Measurements from ENCODE around the gene LRRC17. TPM values are rescaled to one million over a fixed set of nuclear protein-coding genes. Genes with fewer than 3 reads are reported as not detected.

The LRRC17 gene
- total and polyA plus RNA-seq, 2 experiments from 2014 or later: 0.18 to 1.5 TPM

DNA sequence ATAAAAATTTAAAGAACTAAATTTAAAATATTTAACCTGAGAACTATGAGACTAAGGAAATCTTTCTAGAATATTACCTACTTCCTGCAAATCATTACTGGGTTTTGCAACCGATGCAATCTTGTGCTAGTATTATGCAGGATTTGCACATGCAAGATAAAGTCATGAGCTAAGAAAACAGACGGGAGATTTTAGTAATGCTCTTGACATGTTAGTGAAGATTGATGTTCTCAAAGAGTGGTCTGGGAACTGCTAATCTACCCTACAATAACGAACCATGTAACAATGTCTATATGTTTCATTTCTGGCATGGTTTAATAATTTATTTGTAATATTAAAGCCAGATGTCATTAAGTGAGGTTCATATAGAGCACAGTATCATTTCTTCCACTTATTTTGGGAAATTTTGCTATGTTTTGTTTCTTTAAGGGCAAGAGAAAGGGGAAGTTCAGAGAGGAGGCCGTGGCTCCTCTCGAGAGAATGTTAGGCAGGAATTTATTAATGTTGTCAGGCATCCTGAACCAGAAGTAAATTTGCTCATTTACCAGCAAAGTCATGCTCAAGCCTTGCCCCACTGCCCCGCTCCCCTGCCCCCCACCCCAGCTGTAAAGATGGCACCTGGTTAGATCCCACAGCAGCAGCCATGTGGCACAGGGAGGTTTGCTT, 22.8 kb downstream of the LRRC17 start:
- no peaks in the 10 kb centered on the region for H3K36me3 ChIP-seq (ENCODE audit: low read depth)
- H3K9ac ChIP-seq: no peak overlapping the region
- peaks cover 17% of the 10 kb centered on the region for H3K4me1 ChIP-seq (ENCODE audit: insufficient read depth)
- H3F3A ChIP-seq (ENCODE audit: insufficient read depth): peaks cover 19% of the 10 kb centered on the region
- no peak overlapping the region for H2AFZ ChIP-seq
- H3K9me2 ChIP-seq (ENCODE audit: insufficient read depth): no peaks in the 10 kb centered on the region
- H3K27me3 ChIP-seq (replicated peaks; ENCODE audit: insufficient read depth): no peaks in the 10 kb centered on the region
- H3K9me3 ChIP-seq (ENCODE audit: low read depth): no peaks in the 10 kb centered on the region
- H3K27ac ChIP-seq: no peak overlapping the region
- in situ Hi-C loops (cut with MboI): no loop called here
- H3K4me2 ChIP-seq (ENCODE audit: unreplicated experiment): peak overlapping the region; percentile 79
- no peaks in the 10 kb centered on the region for H3K79me2 ChIP-seq (ENCODE audit: insufficient read depth)
- no peak for TF ChIP-seq EZH2 (IDR thresholded peaks at IDR 0.05; ENCODE audit: insufficient read depth, poor library complexity, severe bottlenecking)
- TF ChIP-seq EZH2phosphoT487 (IDR thresholded peaks at IDR 0.05; ENCODE audit: insufficient read depth, low read depth): no peak
- WGBS, 2 experiments (ENCODE audit: low coverage in 1 of 2, low lambda C conversion rate in 2 of 2, missing lambda C conversion rate in 2 of 2): 26 to 29% methylated on average over 6 of the region's 6 CpGs
- no peaks in the 10 kb centered on the region for H4K20me1 ChIP-seq (ENCODE audit: insufficient read depth)
- DNase-seq: no peak
- H3K4me3 ChIP-seq: no peak overlapping the region

DNA sequence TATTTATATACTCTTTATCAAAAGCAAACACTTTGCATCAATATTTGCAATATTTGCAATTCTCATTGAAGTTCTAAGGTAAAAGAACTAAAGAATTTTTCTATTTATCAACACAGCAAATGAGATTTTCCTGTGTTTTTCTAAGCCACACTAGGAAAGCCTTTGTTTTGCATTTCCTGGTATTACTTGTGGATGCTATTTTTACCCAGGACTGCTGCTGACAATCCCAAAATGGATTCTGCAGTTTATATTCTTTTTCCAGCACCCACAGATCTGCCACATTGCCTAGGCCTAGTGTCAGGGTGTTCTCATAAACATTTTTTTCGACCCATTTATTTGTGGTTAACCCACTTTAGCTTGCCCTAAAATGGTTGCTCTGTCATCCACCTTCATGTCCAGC, 25.9 kb downstream of the LRRC17 start:
- no peak for TF ChIP-seq EZH2phosphoT487 (IDR thresholded peaks at IDR 0.05; ENCODE audit: insufficient read depth, low read depth)
- TF ChIP-seq EZH2 (IDR thresholded peaks at IDR 0.05; ENCODE audit: insufficient read depth, poor library complexity, severe bottlenecking): no peak
- no peaks in the 10 kb centered on the region for H3K36me3 ChIP-seq (ENCODE audit: low read depth)
- no peak overlapping the region for H2AFZ ChIP-seq
- peaks cover 9% of the 10 kb centered on the region; the same call in 1 of the 2 replicates for H3F3A ChIP-seq (ENCODE audit: insufficient read depth)
- H3K4me3 ChIP-seq: no peak overlapping the region
- no peak for DNase-seq
- no peaks in the 10 kb centered on the region for H3K79me2 ChIP-seq (ENCODE audit: insufficient read depth)
- no peak overlapping the region for H3K27ac ChIP-seq
- in situ Hi-C loops (cut with MboI): no loop called here
- no peak overlapping the region for H3K9ac ChIP-seq
- no peaks in the 10 kb centered on the region for H3K9me2 ChIP-seq (ENCODE audit: insufficient read depth)
- no peak overlapping the region for H3K4me2 ChIP-seq (ENCODE audit: unreplicated experiment)
- H3K27me3 ChIP-seq (replicated peaks; ENCODE audit: insufficient read depth): no peaks in the 10 kb centered on the region
- H3K4me1 ChIP-seq (ENCODE audit: insufficient read depth): peaks cover 20% of the 10 kb centered on the region
- H3K9me3 ChIP-seq (ENCODE audit: low read depth): no peaks in the 10 kb centered on the region
- 17 to 21% methylated on average over 1 of the region's 1 CpG for WGBS, 2 experiments (ENCODE audit: low coverage in 1 of 2, low lambda C conversion rate in 2 of 2, missing lambda C conversion rate in 2 of 2)
- H4K20me1 ChIP-seq (ENCODE audit: insufficient read depth): no peaks in the 10 kb centered on the region

DNA sequence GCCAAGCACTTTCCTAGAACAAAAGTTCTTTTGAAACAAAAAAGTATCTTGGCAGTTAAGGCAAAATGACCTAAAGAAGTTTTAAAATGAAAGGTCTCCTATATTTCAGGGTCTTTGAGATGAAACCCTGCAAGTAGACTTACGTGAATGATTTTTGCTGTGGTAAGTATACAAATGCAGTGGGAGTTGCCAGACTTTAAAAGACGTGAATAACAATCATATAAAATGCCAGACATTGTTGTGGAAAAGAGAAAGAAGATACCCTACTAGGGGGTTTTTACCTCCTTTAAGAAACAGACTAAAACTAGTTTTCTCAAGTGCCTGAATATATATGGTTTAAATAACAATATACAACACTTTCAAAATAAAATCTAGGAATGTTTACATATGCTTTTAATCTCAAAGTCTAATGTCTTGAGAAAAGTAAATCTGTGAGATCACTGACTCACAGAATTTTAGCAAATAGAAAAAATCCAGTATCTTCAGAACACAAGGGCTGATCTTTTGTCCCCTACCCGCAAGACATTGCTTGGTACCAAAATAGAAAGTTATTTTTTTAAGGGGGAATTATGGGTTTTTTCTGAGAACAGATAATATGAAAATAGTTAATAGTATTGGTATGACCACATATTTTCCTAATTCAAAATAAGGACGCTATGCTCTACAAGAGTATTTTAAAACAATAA, 29.5 kb downstream of the LRRC17 start:
- H3K9me3 ChIP-seq (ENCODE audit: low read depth): no peaks in the 10 kb centered on the region
- peak overlapping the region; percentile 59 for H2AFZ ChIP-seq
- no peak overlapping the region for H3K9ac ChIP-seq
- in situ Hi-C loops (cut with MboI): no loop called here
- H4K20me1 ChIP-seq (ENCODE audit: insufficient read depth): no peaks in the 10 kb centered on the region
- no peak for DNase-seq
- H3K4me3 ChIP-seq: no peak overlapping the region
- 37 to 39% methylated on average over 4 of the region's 4 CpGs for WGBS, 2 experiments (ENCODE audit: low coverage in 1 of 2, low lambda C conversion rate in 2 of 2, missing lambda C conversion rate in 2 of 2)
- H3K4me2 ChIP-seq (ENCODE audit: unreplicated experiment): peak overlapping the region; percentile 1
- no peaks in the 10 kb centered on the region for H3K79me2 ChIP-seq (ENCODE audit: insufficient read depth)
- peaks cover 10% of the 10 kb centered on the region; the same call in 1 of the 2 replicates for H3K4me1 ChIP-seq (ENCODE audit: insufficient read depth)
- H3K27ac ChIP-seq: no peak overlapping the region
- no peaks in the 10 kb centered on the region for H3K36me3 ChIP-seq (ENCODE audit: low read depth)
- H3K9me2 ChIP-seq (ENCODE audit: insufficient read depth): no peaks in the 10 kb centered on the region
- no peaks in the 10 kb centered on the region for H3F3A ChIP-seq (ENCODE audit: insufficient read depth)
- TF ChIP-seq EZH2phosphoT487 (IDR thresholded peaks at IDR 0.05; ENCODE audit: insufficient read depth, low read depth): no peak
- TF ChIP-seq EZH2 (IDR thresholded peaks at IDR 0.05; ENCODE audit: insufficient read depth, poor library complexity, severe bottlenecking): no peak
- no peaks in the 10 kb centered on the region for H3K27me3 ChIP-seq (replicated peaks; ENCODE audit: insufficient read depth)

DNA sequence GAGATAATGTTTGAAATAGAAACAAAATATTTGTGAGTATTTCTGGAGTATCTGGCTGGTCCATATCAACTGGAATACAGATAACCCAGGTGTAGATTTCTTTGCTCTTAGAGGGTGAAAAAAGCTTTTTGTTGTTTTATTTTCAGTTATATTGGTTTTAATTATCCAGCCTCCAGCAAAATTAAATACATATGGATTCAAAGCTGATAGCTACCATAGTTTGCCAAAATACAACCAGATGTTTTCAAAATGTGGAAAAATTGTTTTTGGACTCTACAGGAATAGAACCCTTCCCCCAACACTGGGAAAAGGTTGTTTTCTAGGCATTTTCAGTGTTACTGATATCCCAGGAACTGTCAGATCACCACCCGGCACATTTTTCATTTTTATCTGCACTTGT, 30.1 kb downstream of the LRRC17 start:
- Histone ChIP-seq H3K9ac (no peak overlapping the region), H3K4me1 (ENCODE audit: insufficient read depth) (peaks cover 10% of the 10 kb centered on the region; the same call in 1 of the 2 replicates), H3K9me3 (ENCODE audit: low read depth) (no peaks in the 10 kb centered on the region), H4K20me1 (ENCODE audit: insufficient read depth) (no peaks in the 10 kb centered on the region), H2AFZ (no peak overlapping the region), H3K27ac (no peak overlapping the region), H3K79me2 (ENCODE audit: insufficient read depth) (no peaks in the 10 kb centered on the region), H3K4me2 (ENCODE audit: unreplicated experiment) (peak overlapping the region; percentile 22), H3K4me3 (no peak overlapping the region), H3K36me3 (ENCODE audit: low read depth) (no peaks in the 10 kb centered on the region), H3F3A (ENCODE audit: insufficient read depth) (no peaks in the 10 kb centered on the region), H3K27me3 (replicated peaks; ENCODE audit: insufficient read depth) (no peaks in the 10 kb centered on the region), H3K9me2 (ENCODE audit: insufficient read depth) (no peaks in the 10 kb centered on the region)
- 29 to 42% methylated on average over 1 of the region's 1 CpG for WGBS, 2 experiments (ENCODE audit: low coverage in 1 of 2, low lambda C conversion rate in 2 of 2, missing lambda C conversion rate in 2 of 2)
- DNase-seq: no peak
- in situ Hi-C loops (cut with MboI): no loop called here
- TF ChIP-seq EZH2 (IDR thresholded peaks at IDR 0.05; ENCODE audit: insufficient read depth, poor library complexity, severe bottlenecking) (no peak), EZH2phosphoT487 (IDR thresholded peaks at IDR 0.05; ENCODE audit: insufficient read depth, low read depth) (no peak)

Data from GM23248 (cell line).